Hippocampal formation (tissue), 2 donors: ENCODE measurements around the gene ARHGAP36.

ENCODE experiments used
- DNase-seq, 2 donors: peaks; one replicate each; lab custom pipeline; 2025; lab: John Stamatoyannopoulos, UW

Gene ARHGAP36, protein sequence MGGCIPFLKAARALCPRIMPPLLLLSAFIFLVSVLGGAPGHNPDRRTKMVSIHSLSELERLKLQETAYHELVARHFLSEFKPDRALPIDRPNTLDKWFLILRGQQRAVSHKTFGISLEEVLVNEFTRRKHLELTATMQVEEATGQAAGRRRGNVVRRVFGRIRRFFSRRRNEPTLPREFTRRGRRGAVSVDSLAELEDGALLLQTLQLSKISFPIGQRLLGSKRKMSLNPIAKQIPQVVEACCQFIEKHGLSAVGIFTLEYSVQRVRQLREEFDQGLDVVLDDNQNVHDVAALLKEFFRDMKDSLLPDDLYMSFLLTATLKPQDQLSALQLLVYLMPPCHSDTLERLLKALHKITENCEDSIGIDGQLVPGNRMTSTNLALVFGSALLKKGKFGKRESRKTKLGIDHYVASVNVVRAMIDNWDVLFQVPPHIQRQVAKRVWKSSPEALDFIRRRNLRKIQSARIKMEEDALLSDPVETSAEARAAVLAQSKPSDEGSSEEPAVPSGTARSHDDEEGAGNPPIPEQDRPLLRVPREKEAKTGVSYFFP

DNA sequence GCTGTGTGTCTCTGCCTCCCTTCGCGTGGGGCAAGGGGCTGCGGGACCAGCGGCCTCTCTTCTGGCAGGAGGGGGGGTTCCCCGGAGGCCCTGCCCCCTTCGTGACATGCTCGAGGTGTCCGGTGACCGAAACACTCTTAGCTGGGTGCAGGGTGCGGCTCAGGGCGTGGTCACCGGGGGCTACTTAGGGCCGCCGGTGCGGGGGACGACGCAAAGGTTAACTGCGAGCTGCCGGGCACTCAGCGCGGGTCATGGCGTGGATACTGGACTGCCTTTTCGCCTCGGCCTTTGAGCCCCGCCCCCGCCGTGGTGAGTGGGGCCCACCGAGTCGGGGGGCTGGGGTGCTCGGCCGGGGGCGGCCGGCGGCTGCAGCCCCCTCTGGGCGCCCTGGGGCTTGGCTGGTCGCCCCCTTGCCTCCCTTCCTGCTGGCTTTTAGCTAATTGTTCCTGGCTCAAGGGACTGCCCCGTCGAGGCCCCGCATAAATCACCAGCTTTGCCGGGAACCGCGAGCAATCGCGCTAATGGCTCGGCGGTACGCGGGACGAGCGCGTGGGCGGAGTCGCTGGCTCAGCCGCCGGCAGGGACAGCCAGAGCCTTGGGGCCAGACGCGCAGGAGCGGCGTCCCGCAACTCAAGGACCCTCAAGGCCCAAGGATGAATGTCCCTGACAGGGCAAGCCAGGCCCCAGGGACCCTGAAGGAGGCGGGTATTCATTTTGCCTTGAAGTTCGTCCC lies at the start of gene ARHGAP36:
ARHGAP36 (plus strand) TSS at position 211 of the 733 bp plus-strand sequence. CDS start 23,320 bp downstream, outside the sequence.
- no peak for DNase-seq

GRCh38 chrX:131010186-131010585 lies 48.0 kb upstream of the ARHGAP36 start:
- DNase-seq, result no peak

GRCh38 chrX:131025336-131025735 lies 32.8 kb upstream of the ARHGAP36 start:
- no peak for DNase-seq

DNA sequence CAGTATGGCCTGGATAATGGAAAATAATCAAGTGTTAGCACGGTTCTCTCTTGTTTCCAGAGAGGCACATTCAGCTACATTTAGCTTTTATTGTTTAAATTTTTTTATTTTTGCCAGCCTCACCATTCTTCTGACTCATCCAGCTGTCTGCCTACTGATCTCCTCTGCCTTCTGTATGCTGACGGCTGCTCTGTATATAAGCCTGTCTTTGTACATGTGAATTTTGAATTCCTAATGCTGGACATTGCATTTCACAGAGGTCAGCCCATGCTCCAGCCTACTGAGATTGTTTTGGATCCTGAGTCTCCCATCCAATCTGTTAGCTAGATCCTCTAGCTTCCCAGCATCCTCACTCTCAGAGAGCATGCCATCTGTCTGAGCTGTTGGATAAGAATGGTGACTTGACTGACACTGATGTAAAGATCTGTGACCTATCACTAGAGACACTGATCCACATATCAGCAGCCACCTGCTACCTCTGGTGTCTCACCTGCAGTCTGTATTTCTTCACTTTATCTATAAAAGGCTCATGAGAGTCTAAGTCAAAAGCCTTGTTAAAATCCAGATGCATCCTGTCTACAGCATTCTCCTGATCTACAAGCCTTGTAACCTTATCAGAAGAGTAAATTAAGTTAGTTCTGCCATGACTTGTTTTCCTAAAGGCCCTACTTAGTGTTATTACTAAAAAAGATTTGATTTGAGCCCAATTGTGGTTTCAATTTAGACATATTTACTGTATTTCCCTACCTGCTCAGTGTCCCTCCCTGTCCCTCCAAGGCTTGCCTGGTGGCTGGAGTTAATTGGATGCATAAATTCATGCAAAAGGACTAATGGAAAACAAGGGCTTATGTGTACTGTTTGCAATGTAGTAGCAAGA lies 25.6 kb upstream of the ARHGAP36 start:
- no peak for DNase-seq

- no peak for DNase-seq
These were observed 24.1 kb upstream of the ARHGAP36 start for GRCh38 chrX:131034063-131034462.

GRCh38 chrX:131040781-131041180 lies 17.4 kb upstream of the ARHGAP36 start:
- no peak for DNase-seq

DNA sequence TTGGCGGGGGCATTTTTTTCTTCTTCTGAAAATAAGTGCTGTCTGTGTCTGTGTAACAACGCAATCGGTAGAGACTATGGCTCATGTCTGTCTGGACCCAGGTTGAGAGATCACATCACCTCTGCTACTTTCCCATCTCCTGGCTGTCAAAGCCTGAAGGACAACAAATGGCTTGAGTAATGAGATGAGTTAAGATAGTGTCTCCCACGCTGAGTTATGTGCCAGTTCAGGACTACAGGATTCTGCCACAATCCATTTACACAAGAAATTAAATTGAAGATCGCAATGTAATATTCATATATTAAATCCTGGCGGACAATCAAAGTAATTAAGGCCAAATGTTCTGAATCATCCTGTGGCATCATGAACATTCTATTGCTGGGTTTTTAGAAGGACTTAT lies 16.5 kb upstream of the ARHGAP36 start:
- DNase-seq, result no peak

GRCh38 chrX:131045726-131046125 lies 12.4 kb upstream of the ARHGAP36 start:
- DNase-seq, result no peak

- DNase-seq, result no peak
These were observed 11.6 kb upstream of the ARHGAP36 start for GRCh38 chrX:131046596-131046995.

- DNase-seq, result no peak
These were observed 11.0 kb upstream of the ARHGAP36 start for GRCh38 chrX:131047180-131047579.

DNA sequence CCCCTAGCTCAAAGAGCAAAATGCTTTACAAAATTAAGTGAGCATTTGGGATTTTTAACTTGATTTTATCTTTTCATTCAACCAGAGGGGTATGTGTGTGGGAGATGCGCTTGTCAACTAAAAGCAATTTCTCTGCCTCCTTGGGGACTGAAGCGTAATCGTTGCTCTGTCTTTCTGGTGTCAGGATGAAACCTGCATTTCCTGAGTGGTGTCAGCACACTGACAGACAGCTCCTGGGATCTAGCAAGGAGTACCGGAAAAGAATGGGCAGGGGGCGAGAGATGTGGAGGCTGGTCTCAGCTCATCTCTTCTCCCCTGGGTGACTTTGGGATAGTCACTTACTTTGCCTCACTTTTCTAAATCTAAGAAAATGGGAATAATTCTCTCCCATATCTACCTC lies 5.1 kb upstream of the ARHGAP36 start:
- DNase-seq, result no peak

DNA sequence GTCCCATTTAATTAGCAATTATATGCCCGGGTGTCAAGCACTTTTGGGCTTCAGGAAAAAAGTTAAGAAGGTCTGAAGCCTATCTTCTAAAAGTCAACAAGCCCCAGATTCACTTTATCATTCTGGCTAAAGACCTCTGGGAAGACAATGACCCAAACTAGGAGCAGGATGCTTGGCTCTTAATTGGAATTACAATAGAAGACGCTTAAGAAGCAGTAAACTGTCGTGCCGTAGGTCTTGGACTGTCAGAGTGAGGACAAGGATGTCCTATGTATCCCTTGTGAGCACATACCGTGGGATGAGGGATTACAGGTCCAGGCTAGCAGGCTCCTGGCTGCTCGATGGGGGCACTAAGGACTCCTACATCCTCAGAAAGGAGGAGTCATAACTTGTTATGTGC lies 3.2 kb upstream of the ARHGAP36 start:
- no peak for DNase-seq

- no peak for DNase-seq
These were observed 440 bp upstream of the ARHGAP36 start for GRCh38 chrX:131057706-131058105.

- DNase-seq, result no peak
These were observed 1.1 kb downstream of the ARHGAP36 start for GRCh38 chrX:131059246-131059645.

GRCh38 chrX:131060147-131060546 lies 2.0 kb downstream of the ARHGAP36 start:
- no peak for DNase-seq

DNA sequence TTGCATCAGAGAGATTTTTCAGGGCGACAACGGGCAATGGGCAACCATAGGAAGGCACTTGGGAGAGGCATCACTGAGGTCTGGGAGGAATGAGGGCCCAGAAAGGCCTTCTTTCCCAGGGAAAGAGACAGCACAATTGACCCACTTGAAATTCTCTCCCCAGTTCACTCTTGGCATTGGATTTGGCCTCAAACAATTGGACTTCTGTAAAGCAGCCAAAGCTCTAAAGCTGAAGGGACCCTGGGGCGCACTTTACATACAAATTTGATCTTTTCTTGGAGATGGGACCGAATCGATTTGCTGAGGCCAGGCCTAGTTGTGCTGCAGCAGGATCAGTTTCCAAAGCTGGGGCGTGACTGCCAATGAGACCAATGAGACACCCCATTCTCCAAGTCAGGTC lies 3.2 kb downstream of the ARHGAP36 start:
- peak in 1 of 2 donors; percentile 3 for DNase-seq

- no peak for DNase-seq
These were observed 5.5 kb downstream of the ARHGAP36 start for GRCh38 chrX:131063613-131064012.

DNA sequence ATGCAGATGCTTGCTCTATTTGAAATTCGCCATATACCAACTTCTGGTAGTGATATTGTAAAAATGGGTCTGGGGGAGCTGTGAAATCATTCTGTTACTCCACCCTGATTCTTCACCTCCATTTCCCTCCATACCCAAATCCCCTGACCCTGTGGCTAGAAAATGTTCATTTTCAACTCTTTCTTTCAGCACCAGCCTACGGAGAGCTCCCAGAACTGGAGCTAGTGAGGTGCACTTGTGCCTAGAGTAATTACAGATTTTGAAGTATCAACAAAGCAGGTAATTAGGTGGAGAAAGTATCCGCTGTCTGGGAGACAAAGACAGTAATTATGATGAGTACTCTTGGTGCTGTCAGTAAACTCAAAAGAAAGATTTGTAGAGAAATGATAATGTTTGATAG lies 8.1 kb downstream of the ARHGAP36 start:
- DNase-seq, result no peak

- DNase-seq, result no peak
These were observed 9.1 kb downstream of the ARHGAP36 start for GRCh38 chrX:131067216-131067615.

GRCh38 chrX:131067846-131068745 lies 9.9 kb downstream of the ARHGAP36 start:
- no peak for DNase-seq
